ENCODE measurements around the gene NOS1. TPM values are rescaled to one million over a fixed set of nuclear protein-coding genes. Genes with fewer than 3 reads are reported as not detected.

The NOS1 gene
- total RNA-seq, 2 experiments from 2014 or later: not detected

GRCh38 chr12:117362391-117362790 is 965 bp upstream of the NOS1 start:
- no peak overlapping the region for H3K4me3 Mint-ChIP-seq

GRCh38 chr12:117361905-117362304 is 479 bp upstream of the NOS1 start:
- no peak for DNase-seq
- ChIA-PET CTCF (no interaction called here), POLR2A (no interaction called here)
- Mint-ChIP-seq H3K9me3 (ENCODE audit: insufficient read depth) (no peaks in the 10 kb centered on the region), H3K27me3 (ENCODE audit: low read depth) (peaks cover 43% of the 10 kb centered on the region), H3K4me1 (ENCODE audit: low read depth) (no peaks in the 10 kb centered on the region), H3K36me3 (ENCODE audit: low read depth) (no peaks in the 10 kb centered on the region), H3K4me3 (no peak overlapping the region), H3K27ac (no peak overlapping the region)
- ATAC-seq: no peak

More at GRCh38 chr12:117362391-117362790, 965 bp upstream of the NOS1 start:
- Mint-ChIP-seq H3K9me3 (ENCODE audit: insufficient read depth) (no peaks in the 10 kb centered on the region), H3K27me3 (ENCODE audit: low read depth) (peaks cover 43% of the 10 kb centered on the region), H3K36me3 (ENCODE audit: low read depth) (no peaks in the 10 kb centered on the region), H3K27ac (no peak overlapping the region), H3K4me1 (ENCODE audit: low read depth) (no peaks in the 10 kb centered on the region)
- ATAC-seq (no peak), DNase-seq (no peak)
- ChIA-PET POLR2A (no interaction called here), CTCF (no interaction called here)

- Mint-ChIP-seq H3K27ac (no peak overlapping the region), H3K4me3 (no peak overlapping the region), H3K9me3 (ENCODE audit: insufficient read depth) (no peaks in the 10 kb centered on the region), H3K36me3 (ENCODE audit: low read depth) (no peaks in the 10 kb centered on the region), H3K27me3 (ENCODE audit: low read depth) (peaks cover 43% of the 10 kb centered on the region), H3K4me1 (ENCODE audit: low read depth) (no peaks in the 10 kb centered on the region)
- CTCF ChIA-PET: interaction anchor here (1.0 kb wide), 1 partner anchor 477 kb away, joined by 3 read pairs; no protein-coding TSS in a partner anchor
- DNase-seq: no peak
- no peak for ATAC-seq
- POLR2A ChIA-PET: no interaction called here
Measured at GRCh38 chr12:117360551-117361346, 677 bp downstream of the NOS1 start.

GRCh38 chr12:117360222-117360550 is 1.2 kb downstream of the NOS1 start:
- no peaks in the 10 kb centered on the region for H3K36me3 Mint-ChIP-seq (ENCODE audit: low read depth)
- no peak overlapping the region for H3K27ac Mint-ChIP-seq
- ChIA-PET CTCF (no interaction called here), POLR2A (no interaction called here)
- no peak overlapping the region for H3K4me3 Mint-ChIP-seq
- H3K4me1 Mint-ChIP-seq (ENCODE audit: low read depth): no peaks in the 10 kb centered on the region
- H3K27me3 Mint-ChIP-seq (ENCODE audit: low read depth): peaks cover 43% of the 10 kb centered on the region
- H3K9me3 Mint-ChIP-seq (ENCODE audit: insufficient read depth): no peaks in the 10 kb centered on the region
- DNase-seq: no peak
- no peak for ATAC-seq

- H3K36me3 Mint-ChIP-seq (ENCODE audit: low read depth): no peaks in the 10 kb centered on the region
- POLR2A ChIA-PET: no interaction called here
- H3K9me3 Mint-ChIP-seq (ENCODE audit: insufficient read depth): no peaks in the 10 kb centered on the region
- H3K4me1 Mint-ChIP-seq (ENCODE audit: low read depth): no peaks in the 10 kb centered on the region
- H3K4me3 Mint-ChIP-seq: no peak overlapping the region
- peaks cover 43% of the 10 kb centered on the region for H3K27me3 Mint-ChIP-seq (ENCODE audit: low read depth)
- CTCF ChIA-PET: interaction anchor here (1.4 kb wide), 1 partner anchor 8 kb away, joined by 5 read pairs; no protein-coding TSS in a partner anchor
- DNase-seq (no peak), ATAC-seq (no peak)
- H3K27ac Mint-ChIP-seq: no peak overlapping the region
Measured at GRCh38 chr12:117359029-117359845, 2.2 kb downstream of the NOS1 start.

- H3K4me1 Mint-ChIP-seq (ENCODE audit: low read depth): no peaks in the 10 kb centered on the region
- DNase-seq (no peak), ATAC-seq (no peak)
- no peaks in the 10 kb centered on the region for H3K9me3 Mint-ChIP-seq (ENCODE audit: insufficient read depth)
- H3K36me3 Mint-ChIP-seq (ENCODE audit: low read depth): no peaks in the 10 kb centered on the region
- H3K4me3 Mint-ChIP-seq: no peak overlapping the region
- ChIA-PET POLR2A (no interaction called here), CTCF (no interaction called here)
- no peak overlapping the region for H3K27ac Mint-ChIP-seq
- H3K27me3 Mint-ChIP-seq (ENCODE audit: low read depth): peaks cover 17% of the 10 kb centered on the region
Measured at GRCh38 chr12:117356048-117356447, 5.4 kb downstream of the NOS1 start.

GRCh38 chr12:117352883-117353282 is 8.5 kb downstream of the NOS1 start:
- no peak for DNase-seq
- H3K4me1 Mint-ChIP-seq (ENCODE audit: low read depth): no peaks in the 10 kb centered on the region
- no peaks in the 10 kb centered on the region for H3K9me3 Mint-ChIP-seq (ENCODE audit: insufficient read depth)
- POLR2A ChIA-PET: no interaction called here
- no peak overlapping the region for H3K27ac Mint-ChIP-seq
- no peaks in the 10 kb centered on the region for H3K27me3 Mint-ChIP-seq (ENCODE audit: low read depth)
- no peak overlapping the region for H3K4me3 Mint-ChIP-seq
- no peaks in the 10 kb centered on the region for H3K36me3 Mint-ChIP-seq (ENCODE audit: low read depth)
- CTCF ChIA-PET: no interaction called here
- ATAC-seq: no peak

- CTCF ChIA-PET: no interaction called here
- Mint-ChIP-seq H3K9me3 (ENCODE audit: insufficient read depth) (no peaks in the 10 kb centered on the region), H3K36me3 (ENCODE audit: low read depth) (no peaks in the 10 kb centered on the region), H3K27ac (no peak overlapping the region), H3K4me1 (ENCODE audit: low read depth) (no peaks in the 10 kb centered on the region), H3K27me3 (ENCODE audit: low read depth) (no peaks in the 10 kb centered on the region), H3K4me3 (no peak overlapping the region)
- DNase-seq (no peak), ATAC-seq (no peak)
- POLR2A ChIA-PET: no interaction called here
Measured at GRCh38 chr12:117352206-117352605, 9.2 kb downstream of the NOS1 start.

GRCh38 chr12:117350140-117350539 is 11.3 kb downstream of the NOS1 start:
- POLR2A ChIA-PET: no interaction called here
- CTCF ChIA-PET: no interaction called here
- no peaks in the 10 kb centered on the region for H3K36me3 Mint-ChIP-seq (ENCODE audit: low read depth)
- ATAC-seq: no peak
- H3K27me3 Mint-ChIP-seq (ENCODE audit: low read depth): no peaks in the 10 kb centered on the region
- DNase-seq: no peak
- no peaks in the 10 kb centered on the region for H3K9me3 Mint-ChIP-seq (ENCODE audit: insufficient read depth)
- no peaks in the 10 kb centered on the region for H3K4me1 Mint-ChIP-seq (ENCODE audit: low read depth)
- no peak overlapping the region for H3K4me3 Mint-ChIP-seq
- H3K27ac Mint-ChIP-seq: no peak overlapping the region

GRCh38 chr12:117347588-117347987 is 13.8 kb downstream of the NOS1 start:
- ChIA-PET CTCF (no interaction called here), POLR2A (no interaction called here)
- Mint-ChIP-seq H3K27ac (no peak overlapping the region), H3K9me3 (ENCODE audit: insufficient read depth) (no peaks in the 10 kb centered on the region), H3K4me3 (no peak overlapping the region), H3K4me1 (ENCODE audit: low read depth) (peaks cover 3% of the 10 kb centered on the region), H3K36me3 (ENCODE audit: low read depth) (no peaks in the 10 kb centered on the region), H3K27me3 (ENCODE audit: low read depth) (no peaks in the 10 kb centered on the region)
- DNase-seq (no peak), ATAC-seq (no peak)

GRCh38 chr12:117344716-117345115 is 16.7 kb downstream of the NOS1 start:
- no peaks in the 10 kb centered on the region for H3K9me3 Mint-ChIP-seq (ENCODE audit: insufficient read depth)
- DNase-seq (no peak), ATAC-seq (no peak)
- H3K36me3 Mint-ChIP-seq (ENCODE audit: low read depth): no peaks in the 10 kb centered on the region
- no peaks in the 10 kb centered on the region for H3K27me3 Mint-ChIP-seq (ENCODE audit: low read depth)
- H3K4me1 Mint-ChIP-seq (ENCODE audit: low read depth): peaks cover 5% of the 10 kb centered on the region
- no peak overlapping the region for H3K4me3 Mint-ChIP-seq
- POLR2A ChIA-PET: no interaction called here
- CTCF ChIA-PET: no interaction called here
- no peak overlapping the region for H3K27ac Mint-ChIP-seq

- ChIA-PET POLR2A (no interaction called here), CTCF (interaction anchor here (1.4 kb wide), 1 partner anchor 23 kb away, joined by 4 read pairs; no protein-coding TSS in a partner anchor)
- Mint-ChIP-seq H3K4me3 (no peak overlapping the region), H3K4me1 (ENCODE audit: low read depth) (peaks cover 5% of the 10 kb centered on the region), H3K9me3 (ENCODE audit: insufficient read depth) (no peaks in the 10 kb centered on the region), H3K27ac (no peak overlapping the region), H3K36me3 (ENCODE audit: low read depth) (no peaks in the 10 kb centered on the region), H3K27me3 (ENCODE audit: low read depth) (no peaks in the 10 kb centered on the region)
- DNase-seq: no peak
- no peak for ATAC-seq
Measured at GRCh38 chr12:117343849-117344248, 17.6 kb downstream of the NOS1 start.

Measured in activated CD8-positive, alpha-beta T cell treated with anti-CD3 and anti-CD28 coated beads, Interleukin-2, amount 10 ng/mL, durations not matched to agents 7 days and 5 days (primary cell).